Astrocyte (in vitro differentiated cells and primary cell): ENCODE measurements around the gene PIK3IP1.

Experiments
- EZH2 ChIP-seq: IDR thresholded peaks from 2 replicates; pipeline ENCODE4 v1.6.1; 2012; ENCODE audit warnings: mild to moderate bottlenecking, low read length, inconsistent platforms; ENCODE audit not compliant: insufficient read depth
- TF ChIP-seq, protein P1 (sequence below): IDR thresholded peaks from 2 replicates; pipeline ENCODE4 v1.5.1; 2011; ENCODE audit warnings: low read depth, mild to moderate bottlenecking, inconsistent platforms, low read length, moderate library complexity; ENCODE audit not compliant: insufficient read depth

DNA sequence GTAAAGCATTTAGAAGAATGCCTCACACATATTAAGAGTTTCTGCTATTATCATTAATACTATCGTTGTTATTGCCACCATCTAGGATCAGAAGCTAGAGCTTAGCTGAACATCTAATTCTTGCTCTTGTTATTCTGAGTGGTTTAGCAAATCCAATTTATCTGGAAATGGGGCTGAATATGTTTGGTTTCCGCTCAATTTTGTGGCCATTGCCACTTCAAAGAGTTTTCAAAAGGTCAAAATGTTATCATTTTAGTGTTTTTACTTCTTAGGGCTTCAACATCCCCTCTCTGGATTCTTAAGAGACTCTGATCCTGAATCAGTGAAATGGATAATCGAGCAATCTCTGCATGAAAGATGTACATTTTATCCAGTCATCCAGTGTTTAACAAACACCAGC is 10.2 kb upstream of the PIK3IP1 start:
- TF ChIP-seq, protein P1, sequence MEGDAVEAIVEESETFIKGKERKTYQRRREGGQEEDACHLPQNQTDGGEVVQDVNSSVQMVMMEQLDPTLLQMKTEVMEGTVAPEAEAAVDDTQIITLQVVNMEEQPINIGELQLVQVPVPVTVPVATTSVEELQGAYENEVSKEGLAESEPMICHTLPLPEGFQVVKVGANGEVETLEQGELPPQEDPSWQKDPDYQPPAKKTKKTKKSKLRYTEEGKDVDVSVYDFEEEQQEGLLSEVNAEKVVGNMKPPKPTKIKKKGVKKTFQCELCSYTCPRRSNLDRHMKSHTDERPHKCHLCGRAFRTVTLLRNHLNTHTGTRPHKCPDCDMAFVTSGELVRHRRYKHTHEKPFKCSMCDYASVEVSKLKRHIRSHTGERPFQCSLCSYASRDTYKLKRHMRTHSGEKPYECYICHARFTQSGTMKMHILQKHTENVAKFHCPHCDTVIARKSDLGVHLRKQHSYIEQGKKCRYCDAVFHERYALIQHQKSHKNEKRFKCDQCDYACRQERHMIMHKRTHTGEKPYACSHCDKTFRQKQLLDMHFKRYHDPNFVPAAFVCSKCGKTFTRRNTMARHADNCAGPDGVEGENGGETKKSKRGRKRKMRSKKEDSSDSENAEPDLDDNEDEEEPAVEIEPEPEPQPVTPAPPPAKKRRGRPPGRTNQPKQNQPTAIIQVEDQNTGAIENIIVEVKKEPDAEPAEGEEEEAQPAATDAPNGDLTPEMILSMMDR: no peak
- no peak for TF ChIP-seq EZH2
